Testis (tissue), 3 donors: ENCODE data around the gene ROBO1. TPM values are rescaled to one million over a fixed set of nuclear protein-coding genes. Genes with fewer than 3 reads are reported as not detected.

Experiments
- DNase-seq: peaks from one replicate; pipeline ENCODE4 v3.0.0-alpha.2; 2019
- H3K27ac ChIP-seq, 2 donors: fragments of 200-600 bp; sonication (generic); one replicate each; pipeline ENCODE4 v1.5.1; 2019
- H3K27me3 ChIP-seq: fragments of 200-600 bp; sonication (generic); one replicate; pipeline ENCODE4 v1.5.1; 2019
- H3K36me3 ChIP-seq: fragments of 200-600 bp; sonication (generic); one replicate; pipeline ENCODE4 v1.5.1; 2017; ENCODE audit warnings: low read depth; ENCODE audit errors: missing control alignments
- H3K4me1 ChIP-seq: fragments of 200-600 bp; sonication (generic); one replicate; pipeline ENCODE4 v1.5.1; 2019
- H3K4me3 ChIP-seq, 2 donors: fragments of 200-600 bp; sonication (generic); one replicate each; pipeline ENCODE4 v1.5.1; 2017 to 2019
- H3K9me3 ChIP-seq: fragments of 200-600 bp; sonication (generic); one replicate; pipeline ENCODE4 v1.5.1; 2017
- POLR2A ChIP-seq: fragments of 450-650 bp; IDR thresholded peaks from one replicate; pipeline ENCODE4 v1.6.1; 2017; ENCODE audit warnings: antibody characterized with exemption, mild to moderate bottlenecking, moderate library complexity
- WGBS, 2 donors: methylation state at CpG; one replicate each; pipeline ENCODE4 v1.1.5; 2018; 5-methylcytosine and 5-hydroxymethylcytosine counted together
- intact Hi-C: fragments of 100-400 bp; cut with DNase I; formaldehyde crosslinking; loops from one replicate; pipeline ENCODE4 v1.15.1; 2023; ENCODE audit warnings: low total_unique reads
- polyA plus RNA-seq: library from polyadenylated mRNA; stranded (reverse); fragments of 350-450 nt; fragmentation: Illumina TruSeq; extraction: RNeasy Lipid Tissue Mini Kit (QIAGEN cat#74804); gene quantifications from one replicate; pipeline ENCODE4 v1.2.3, GENCODE V29; 2014; ENCODE audit warnings: low read depth, low replicate concordance; ENCODE audit not compliant: insufficient read depth
- total RNA-seq, 2 donors: library from RNA; depleted of rRNA; stranded (reverse); fragments of >200 nt; gene quantifications; one replicate each; pipeline ENCODE4 v1.2.3, GENCODE V29; 2016
- TF ChIP-seq, protein P1 (sequence below), 3 experiments: fragments of 450-650 bp in 2 of 3; fragments of 200-600 bp in 1 of 3; sonication (generic) in 1 of 3; IDR thresholded peaks; one replicate each; pipeline ENCODE4 v1.5.1; 2016 to 2019; ENCODE audit warnings: antibody characterized with exemption in 3 of 3, mild to moderate bottlenecking in 2 of 3, moderate library complexity in 1 of 3

Gene ROBO1
- total and polyA plus RNA-seq, 3 donors from 2014 or later, result 39.4 to 45.1 (median 42.6) TPM

DNA sequence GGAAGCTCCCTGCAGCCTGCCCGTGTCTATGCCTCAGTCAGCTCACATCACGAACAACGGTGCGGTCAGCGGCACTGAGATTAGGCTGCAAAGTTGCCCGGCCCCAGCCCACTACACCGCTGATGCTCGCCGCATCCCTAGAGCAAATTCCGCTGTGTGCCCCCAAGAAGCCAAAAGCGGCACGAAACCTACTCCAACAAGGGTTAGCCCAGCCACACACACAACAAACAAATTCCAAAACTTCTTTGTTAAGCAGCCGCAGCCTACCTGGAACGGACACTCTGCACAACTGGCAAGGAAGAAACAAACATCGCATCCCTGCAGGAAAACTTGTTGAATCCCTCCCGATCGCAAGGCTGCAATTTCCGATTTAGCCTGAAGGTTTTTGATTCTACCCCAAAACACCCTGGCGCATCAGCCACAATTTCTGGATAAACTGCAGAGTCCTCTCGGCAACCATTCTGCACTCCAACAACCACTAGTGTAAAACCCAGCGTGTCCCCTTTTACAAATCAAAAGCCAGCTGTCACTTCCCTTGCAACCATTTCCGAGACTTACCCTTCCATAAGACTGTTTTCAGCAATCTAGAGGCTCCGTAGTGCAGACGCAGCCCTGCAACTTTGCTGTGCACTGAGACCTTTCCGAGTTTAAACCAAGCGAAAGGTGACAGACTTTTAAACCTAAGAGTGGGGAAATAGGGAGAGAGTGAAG, 449 bp downstream of the ROBO1 start:
- Histone ChIP-seq H3K27me3 (no peaks in the 10 kb centered on the region), H3K27ac (no peak overlapping the region), H3K36me3 (no peaks in the 10 kb centered on the region), H3K4me3 (peak overlapping the region in 1 of 2 donors; percentile 47), H3K9me3 (no peaks in the 10 kb centered on the region), H3K4me1 (no peaks in the 10 kb centered on the region)
- intact Hi-C loops, result no loop called here
- DNase-seq, result peak; percentile 14
- TF ChIP-seq, protein P1, sequence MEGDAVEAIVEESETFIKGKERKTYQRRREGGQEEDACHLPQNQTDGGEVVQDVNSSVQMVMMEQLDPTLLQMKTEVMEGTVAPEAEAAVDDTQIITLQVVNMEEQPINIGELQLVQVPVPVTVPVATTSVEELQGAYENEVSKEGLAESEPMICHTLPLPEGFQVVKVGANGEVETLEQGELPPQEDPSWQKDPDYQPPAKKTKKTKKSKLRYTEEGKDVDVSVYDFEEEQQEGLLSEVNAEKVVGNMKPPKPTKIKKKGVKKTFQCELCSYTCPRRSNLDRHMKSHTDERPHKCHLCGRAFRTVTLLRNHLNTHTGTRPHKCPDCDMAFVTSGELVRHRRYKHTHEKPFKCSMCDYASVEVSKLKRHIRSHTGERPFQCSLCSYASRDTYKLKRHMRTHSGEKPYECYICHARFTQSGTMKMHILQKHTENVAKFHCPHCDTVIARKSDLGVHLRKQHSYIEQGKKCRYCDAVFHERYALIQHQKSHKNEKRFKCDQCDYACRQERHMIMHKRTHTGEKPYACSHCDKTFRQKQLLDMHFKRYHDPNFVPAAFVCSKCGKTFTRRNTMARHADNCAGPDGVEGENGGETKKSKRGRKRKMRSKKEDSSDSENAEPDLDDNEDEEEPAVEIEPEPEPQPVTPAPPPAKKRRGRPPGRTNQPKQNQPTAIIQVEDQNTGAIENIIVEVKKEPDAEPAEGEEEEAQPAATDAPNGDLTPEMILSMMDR (IDR thresholded peaks at IDR 0.05), result no peak
- no peak for TF ChIP-seq POLR2A
- 1 to 2% methylated on average over 24 to 26 of the region's 26 CpGs for whole genome bisulfite sequencing, 2 donors

GRCh38 chr3:79766496-79767193, 1.2 kb downstream of the ROBO1 start:
- peak overlapping the region; percentile 4 to 47 for H3K4me3 ChIP-seq
- no peak overlapping the region for H3K27ac ChIP-seq
- peak; percentile 17 for DNase-seq
- WGBS, 2 donors, result 2 to 4% methylated on average over 11 to 35 of the region's 42 CpGs
- intact Hi-C loops, result no loop called here
- H3K4me1 ChIP-seq, result no peaks in the 10 kb centered on the region
- H3K27me3 ChIP-seq, result no peaks in the 10 kb centered on the region
- TF ChIP-seq, protein P1 (IDR thresholded peaks at IDR 0.05), result no peak
- TF ChIP-seq POLR2A, result no peak
- no peaks in the 10 kb centered on the region for H3K36me3 ChIP-seq
- no peaks in the 10 kb centered on the region for H3K9me3 ChIP-seq

DNA sequence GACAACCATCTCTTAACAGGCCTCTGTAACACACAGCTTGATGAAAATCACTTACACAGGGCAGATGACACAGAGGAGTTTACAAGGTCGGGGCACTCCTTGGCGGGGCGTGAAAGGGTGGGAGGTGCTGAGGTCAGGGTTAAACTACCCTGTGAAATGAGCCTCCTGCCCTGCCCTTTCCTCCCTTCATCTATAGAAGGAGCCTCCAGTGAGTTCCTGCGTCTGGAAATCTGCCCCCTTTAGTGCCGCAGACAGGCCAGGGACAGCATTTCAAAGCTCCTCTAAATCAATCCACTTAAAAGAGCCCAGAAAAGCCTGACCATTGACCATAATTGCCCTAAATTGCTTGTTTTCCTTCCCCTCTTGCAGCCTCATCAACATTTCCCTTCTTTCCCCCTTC, 1.9 kb downstream of the ROBO1 start:
- 11 to 36% methylated on average over 5 of the region's 5 CpGs for WGBS, 2 donors
- intact Hi-C loops, result no loop called here
- Histone ChIP-seq H3K4me1 (no peaks in the 10 kb centered on the region), H3K27ac (no peak overlapping the region), H3K9me3 (no peaks in the 10 kb centered on the region), H3K27me3 (no peaks in the 10 kb centered on the region), H3K36me3 (no peaks in the 10 kb centered on the region), H3K4me3 (peak overlapping the region; percentile 4 to 47)
- DNase-seq, result no peak
- no peak for TF ChIP-seq POLR2A
- TF ChIP-seq, protein P1 (IDR thresholded peaks at IDR 0.05), result no peak

GRCh38 chr3:79761441-79761840, 6.4 kb downstream of the ROBO1 start:
- H3K27ac ChIP-seq, result no peak overlapping the region
- no peaks in the 10 kb centered on the region for H3K9me3 ChIP-seq
- no peak for TF ChIP-seq POLR2A
- TF ChIP-seq, protein P1 (IDR thresholded peaks at IDR 0.05), result no peak
- H3K36me3 ChIP-seq, result no peaks in the 10 kb centered on the region
- no peaks in the 10 kb centered on the region for H3K27me3 ChIP-seq
- no peak for DNase-seq
- intact Hi-C loops, result no loop called here
- no peaks in the 10 kb centered on the region for H3K4me1 ChIP-seq
- H3K4me3 ChIP-seq, result no peak overlapping the region
- 76 to 82% methylated on average over 1 of the region's 1 CpG for WGBS, 2 donors
